ENCODE results near the gene YES1.

The YES1 gene

DNA sequence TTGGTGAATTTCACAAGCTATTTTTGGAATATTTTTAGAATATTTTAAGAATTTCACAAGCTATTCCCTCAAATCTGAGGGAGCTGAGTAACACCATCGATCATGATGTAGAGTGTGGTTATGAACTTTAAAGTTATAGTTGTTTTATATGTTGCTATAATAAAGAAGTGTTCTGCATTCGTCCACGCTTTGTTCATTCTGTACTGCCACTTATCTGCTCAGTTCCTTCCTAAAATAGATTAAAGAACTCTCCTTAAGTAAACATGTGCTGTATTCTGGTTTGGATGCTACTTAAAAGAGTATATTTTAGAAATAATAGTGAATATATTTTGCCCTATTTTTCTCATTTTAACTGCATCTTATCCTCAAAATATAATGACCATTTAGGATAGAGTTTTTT is 138.7 kb downstream of the YES1 start:
- Histone ChIP-seq H3K27me3 (ENCODE audit: low read depth, low read length) (no peaks in the 10 kb centered on the region), H3K9me3 (ENCODE audit: insufficient read depth, low read length) (no peaks in the 10 kb centered on the region), H3K9ac (ENCODE audit: low read length) (no peak overlapping the region), H2AFZ (ENCODE audit: low read depth, low read length) (no peak overlapping the region), H3K79me2 (ENCODE audit: low read length) (peaks cover 6% of the 10 kb centered on the region; the same call in 1 of the 2 replicates), H3K36me3 (replicated peaks; ENCODE audit: low read depth, low read length) (peaks cover 75% of the 10 kb centered on the region), H3K4me1 (ENCODE audit: low read length) (no peaks in the 10 kb centered on the region), H3K4me3 (ENCODE audit: low read length) (no peak overlapping the region), H3K27ac (ENCODE audit: low read length) (no peak overlapping the region), H4K20me1 (ENCODE audit: insufficient read depth, low read length) (peaks cover 6% of the 10 kb centered on the region; the same call in 1 of the 2 replicates), H3K4me2 (ENCODE audit: low read length) (no peak overlapping the region)
- TF ChIP-seq, protein P1, sequence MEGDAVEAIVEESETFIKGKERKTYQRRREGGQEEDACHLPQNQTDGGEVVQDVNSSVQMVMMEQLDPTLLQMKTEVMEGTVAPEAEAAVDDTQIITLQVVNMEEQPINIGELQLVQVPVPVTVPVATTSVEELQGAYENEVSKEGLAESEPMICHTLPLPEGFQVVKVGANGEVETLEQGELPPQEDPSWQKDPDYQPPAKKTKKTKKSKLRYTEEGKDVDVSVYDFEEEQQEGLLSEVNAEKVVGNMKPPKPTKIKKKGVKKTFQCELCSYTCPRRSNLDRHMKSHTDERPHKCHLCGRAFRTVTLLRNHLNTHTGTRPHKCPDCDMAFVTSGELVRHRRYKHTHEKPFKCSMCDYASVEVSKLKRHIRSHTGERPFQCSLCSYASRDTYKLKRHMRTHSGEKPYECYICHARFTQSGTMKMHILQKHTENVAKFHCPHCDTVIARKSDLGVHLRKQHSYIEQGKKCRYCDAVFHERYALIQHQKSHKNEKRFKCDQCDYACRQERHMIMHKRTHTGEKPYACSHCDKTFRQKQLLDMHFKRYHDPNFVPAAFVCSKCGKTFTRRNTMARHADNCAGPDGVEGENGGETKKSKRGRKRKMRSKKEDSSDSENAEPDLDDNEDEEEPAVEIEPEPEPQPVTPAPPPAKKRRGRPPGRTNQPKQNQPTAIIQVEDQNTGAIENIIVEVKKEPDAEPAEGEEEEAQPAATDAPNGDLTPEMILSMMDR (IDR thresholded peaks at IDR 0.05; ENCODE audit: low read depth, low read length) = no peak
- TF ChIP-seq EZH2phosphoT487 (IDR thresholded peaks at IDR 0.05; ENCODE audit: low read depth) = no peak

All from OCI-LY3 (cell line).